Stimulated activated CD8-positive, alpha-beta memory T cell treated with anti-CD3 and anti-CD28 coated beads, Interleukin-7, amount 100 ng/mL, for 24 hours (primary cell): Measurements from ENCODE around the gene WNT8B.

Experiments used
- DNase-seq: peaks from one replicate; pipeline ENCODE4 v3.0.0-alpha.2; 2020; ENCODE audit warnings: low read depth

The WNT8B gene

GRCh38 chr10:100483876-100484666 lies 21.3 kb downstream of the WNT8B start:
- no peak for DNase-seq

DNA sequence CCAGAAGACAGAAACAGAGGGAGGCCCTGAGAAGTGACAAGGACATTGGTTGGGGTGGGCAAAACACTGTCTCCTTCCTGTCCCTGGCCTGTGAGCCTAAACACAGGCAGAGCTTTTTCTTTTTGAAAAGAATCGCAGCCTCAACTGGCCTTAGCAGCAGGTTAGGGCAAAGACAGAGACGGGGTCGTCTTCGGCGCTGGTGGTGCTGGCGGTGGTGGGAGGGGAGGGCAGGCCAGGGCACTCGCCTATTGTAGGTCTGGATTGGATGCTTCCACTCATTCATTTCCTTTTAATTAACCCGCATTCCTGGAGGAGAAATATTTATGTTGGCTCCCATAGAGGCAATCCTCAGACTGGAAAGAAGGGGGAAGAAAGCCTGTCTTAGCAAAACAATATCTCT lies 22.6 kb downstream of the WNT8B start:
- DNase-seq: no peak

GRCh38 chr10:100485801-100486495 lies 23.1 kb downstream of the WNT8B start:
- no peak for DNase-seq

GRCh38 chr10:100487529-100487928 lies 24.7 kb downstream of the WNT8B start:
- no peak for DNase-seq

- no peak for DNase-seq
Observed at GRCh38 chr10:100489396-100489795, 26.6 kb downstream of the WNT8B start.

GRCh38 chr10:100490531-100490930 lies 27.7 kb downstream of the WNT8B start:
- no peak for DNase-seq

DNA sequence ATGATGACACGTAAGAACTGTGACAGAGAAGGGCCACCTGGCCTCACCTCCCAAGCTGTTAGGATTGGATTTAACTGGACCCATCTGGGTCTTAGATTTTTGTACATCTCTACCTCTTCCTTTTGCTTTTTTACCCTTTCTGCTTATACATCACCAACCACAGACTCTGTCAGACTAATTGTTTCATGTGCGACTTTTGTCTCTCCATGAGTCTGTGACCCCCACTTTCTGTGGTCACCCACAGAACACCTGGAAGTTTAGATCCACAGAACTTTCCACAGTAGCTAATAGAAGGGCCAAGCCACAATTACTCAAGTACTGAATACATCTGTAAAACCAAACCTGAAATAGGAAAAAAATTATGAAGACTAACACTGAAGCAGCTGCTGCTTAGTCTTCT lies 33.8 kb downstream of the WNT8B start:
- DNase-seq: no peak

GRCh38 chr10:100498059-100498458 lies 35.2 kb downstream of the WNT8B start:
- DNase-seq: no peak

GRCh38 chr10:100501423-100501822 lies 38.6 kb downstream of the WNT8B start:
- no peak for DNase-seq

DNA sequence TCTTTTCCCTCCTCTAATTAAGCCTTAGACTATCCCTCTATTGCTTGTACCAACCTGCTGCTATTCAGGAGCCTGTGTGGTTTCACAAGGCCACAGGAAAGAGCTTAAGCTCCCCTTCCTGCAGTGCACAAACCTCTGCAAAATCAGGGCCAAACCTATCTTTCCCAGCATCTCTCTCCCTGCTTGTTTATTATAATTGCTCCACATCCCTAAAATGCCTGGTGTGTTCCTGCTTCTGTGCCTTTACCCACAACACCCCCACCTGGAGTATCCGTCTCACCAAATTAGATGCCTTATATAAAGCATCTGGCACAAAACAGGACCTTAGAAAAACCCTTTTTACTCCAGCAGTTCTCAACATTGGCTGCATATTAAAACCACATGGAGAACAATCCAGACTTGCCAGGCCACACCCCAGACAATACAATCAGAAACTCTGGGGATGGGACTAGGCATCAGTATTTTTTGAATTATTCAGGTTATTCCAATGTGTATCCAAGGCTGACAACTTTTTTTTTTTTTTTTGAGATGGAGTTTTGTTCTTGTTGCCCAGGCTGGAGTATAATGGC lies 40.2 kb downstream of the WNT8B start:
- no peak for DNase-seq

- no peak for DNase-seq
Observed at GRCh38 chr10:100504096-100504495, 41.3 kb downstream of the WNT8B start.

DNA sequence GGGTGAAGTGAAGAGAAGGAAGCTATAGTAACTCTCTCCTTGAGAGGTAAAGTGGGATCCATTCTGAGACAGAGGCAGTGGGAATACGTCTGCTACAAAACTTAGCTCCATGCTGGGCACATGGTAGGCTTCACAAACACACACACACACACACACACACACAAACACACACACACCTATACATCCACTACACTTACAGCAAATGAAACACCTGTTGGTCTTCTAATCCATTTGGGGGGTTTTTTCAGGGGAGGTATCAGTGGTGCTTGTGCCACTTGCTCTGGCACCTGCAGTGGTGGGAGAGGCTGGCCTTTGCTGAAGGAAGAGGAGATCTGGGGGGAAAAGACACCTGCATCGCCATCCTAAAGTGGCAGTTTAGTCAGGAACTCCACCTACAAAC lies 42.4 kb downstream of the WNT8B start:
- DNase-seq: no peak

GRCh38 chr10:100506596-100507356 lies 44.0 kb downstream of the WNT8B start:
- no peak for DNase-seq

- no peak for DNase-seq
Observed at GRCh38 chr10:100507357-100507732, 44.5 kb downstream of the WNT8B start.

DNA sequence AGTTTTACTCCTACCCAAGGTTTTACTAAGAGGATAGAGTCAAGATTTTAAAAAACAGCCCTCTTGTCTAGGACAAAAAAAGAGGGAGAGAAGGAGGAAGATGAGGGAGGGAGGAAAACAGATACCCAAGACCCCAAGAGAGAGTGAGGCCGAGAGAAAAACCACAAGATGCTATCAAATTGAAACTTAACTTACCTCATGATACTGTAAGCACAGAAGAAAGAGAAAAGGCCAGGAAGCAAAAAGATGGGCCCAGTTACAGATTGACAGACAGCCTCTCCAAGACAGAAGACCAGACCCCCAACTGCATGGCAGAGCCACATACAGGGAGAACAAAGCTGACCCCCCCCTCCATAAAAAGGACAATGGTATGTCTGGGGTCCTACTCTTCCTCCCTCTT lies 45.5 kb downstream of the WNT8B start:
- no peak for DNase-seq

DNA sequence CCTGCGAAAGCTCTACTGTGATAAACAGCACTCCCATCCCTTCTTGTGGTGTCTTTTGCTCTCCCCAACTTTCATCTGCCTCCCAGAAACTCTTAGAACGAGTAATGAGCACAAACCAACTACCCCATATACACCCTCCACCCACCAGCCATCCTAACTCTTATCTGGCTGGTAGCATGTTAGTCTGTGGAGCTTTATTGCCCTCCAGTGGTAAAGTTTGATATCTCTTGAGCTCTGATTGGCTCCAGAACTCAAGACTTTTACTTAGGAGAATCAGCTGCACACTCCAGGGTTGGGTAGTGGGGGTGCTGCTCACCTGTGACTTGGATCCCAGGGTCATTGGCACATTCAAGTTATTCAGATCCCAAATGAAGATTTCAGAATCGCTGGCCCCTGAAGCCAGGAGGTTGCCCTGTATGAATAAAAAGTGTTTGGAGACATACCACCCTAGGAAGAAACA lies 45.9 kb downstream of the WNT8B start:
- no peak for DNase-seq

DNA sequence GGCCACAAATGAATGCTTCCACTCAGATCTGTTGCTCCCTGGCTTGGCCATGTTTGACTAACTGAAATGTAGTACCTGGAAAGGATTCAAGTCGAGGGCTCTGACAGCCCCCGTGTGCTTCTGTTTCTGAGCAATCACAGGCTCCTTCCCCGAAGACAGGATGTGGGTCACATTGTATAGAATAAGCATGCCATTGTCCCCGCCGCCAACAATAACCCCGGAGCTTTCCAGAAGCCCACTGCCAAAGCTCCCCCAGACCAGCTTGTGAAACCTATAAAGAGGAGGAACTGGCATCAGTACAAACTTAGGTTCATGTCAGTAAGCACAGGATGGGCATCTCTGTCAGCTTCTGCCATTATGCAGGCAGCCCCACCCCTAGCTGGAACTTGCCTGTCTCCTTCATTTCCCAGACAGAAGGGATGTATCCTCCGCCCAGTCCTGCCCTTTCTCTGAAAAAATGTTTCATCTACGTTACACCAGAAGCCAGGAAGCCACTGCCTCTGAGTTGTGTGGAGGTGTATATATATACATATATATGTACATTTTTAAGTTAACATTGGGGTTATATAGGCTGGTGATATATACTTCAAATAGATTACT lies 46.5 kb downstream of the WNT8B start:
- no peak for DNase-seq

- no peak for DNase-seq
Observed at GRCh38 chr10:100510533-100511308, 47.9 kb downstream of the WNT8B start.

- DNase-seq: no peak
Observed at GRCh38 chr10:100515612-100516011, 52.8 kb downstream of the WNT8B start.

DNA sequence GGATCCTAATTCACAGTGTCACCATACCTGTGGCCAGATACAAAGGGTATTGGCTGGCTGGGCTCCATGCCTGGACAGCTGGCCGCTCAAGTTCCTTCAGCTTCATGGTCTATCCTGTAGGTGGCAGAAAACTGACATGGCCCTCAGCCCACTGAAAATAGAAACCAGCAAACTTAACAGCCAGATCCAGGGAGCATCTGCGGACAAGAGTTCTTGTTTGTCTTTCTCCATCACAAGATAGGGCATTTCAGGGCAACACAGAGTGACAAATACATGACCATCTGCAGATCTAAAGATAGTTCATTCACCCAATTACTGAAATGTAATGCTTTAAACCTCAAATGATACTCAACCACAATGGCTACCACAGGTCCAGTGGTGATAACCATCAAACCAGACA lies 54.0 kb downstream of the WNT8B start:
- DNase-seq: no peak

GRCh38 chr10:100518761-100519241 lies 56.0 kb downstream of the WNT8B start:
- no peak for DNase-seq
